AG04450 (cell line): ENCODE data around the gene PRKCH. TPM values are rescaled to one million over a fixed set of nuclear protein-coding genes. Genes with fewer than 3 reads are reported as not detected.

Experiments used
- CTCF ChIA-PET: fragments of 300-600, 350-600 bp; formaldehyde crosslinking; extraction: SDS; loops from one replicate; lab custom pipeline; 2022; ENCODE audit warnings: antibody characterized with exemption, inconsistent platforms; lab: Charles Lee
- POLR2A ChIA-PET: fragments of 350-600 bp; formaldehyde crosslinking; extraction: SDS; loops from one replicate; lab custom pipeline; 2021; ENCODE audit warnings: antibody characterized with exemption, inconsistent platforms; lab: Yijun Ruan, JAX
- DNase-seq: peaks from one replicate; pipeline ENCODE4 v3.0.0-alpha.2; 2011; ENCODE audit warnings: low read depth, low spot score
- H3K27ac ChIP-seq: one replicate; pipeline ENCODE4 v1.5.1; 2012; ENCODE audit warnings: low read depth, low read length, control low read depth
- H3K27me3 ChIP-seq: one replicate; pipeline ENCODE4 v1.6.0; 2012; ENCODE audit warnings: low read length; ENCODE audit not compliant: control insufficient read depth, insufficient read depth
- H3K4me3 ChIP-seq: 2 replicates; pipeline ENCODE4 v1.5.1; 2011; ENCODE audit warnings: mild to moderate bottlenecking, low read depth, low read length, control low read depth
- H3K9me3 ChIP-seq: 2 replicates; pipeline ENCODE4 v1.5.1; 2012; ENCODE audit warnings: low read length; ENCODE audit not compliant: control insufficient read depth, insufficient read depth
- polyA plus RNA-seq: library from polyadenylated mRNA; depleted of rRNA; stranded (reverse); fragments of >200 nt; gene quantifications from 2 replicates; pipeline ENCODE4 v1.2.3, GENCODE V29; 2011
- TF ChIP-seq, protein P1 (sequence below): IDR thresholded peaks from 2 replicates; pipeline ENCODE4 v1.5.1; 2011; ENCODE audit warnings: low read depth, low read length, control low read depth, inconsistent platforms

PRKCH gene
- polyA plus RNA-seq, 1 experiment: 1.6 TPM

DNA sequence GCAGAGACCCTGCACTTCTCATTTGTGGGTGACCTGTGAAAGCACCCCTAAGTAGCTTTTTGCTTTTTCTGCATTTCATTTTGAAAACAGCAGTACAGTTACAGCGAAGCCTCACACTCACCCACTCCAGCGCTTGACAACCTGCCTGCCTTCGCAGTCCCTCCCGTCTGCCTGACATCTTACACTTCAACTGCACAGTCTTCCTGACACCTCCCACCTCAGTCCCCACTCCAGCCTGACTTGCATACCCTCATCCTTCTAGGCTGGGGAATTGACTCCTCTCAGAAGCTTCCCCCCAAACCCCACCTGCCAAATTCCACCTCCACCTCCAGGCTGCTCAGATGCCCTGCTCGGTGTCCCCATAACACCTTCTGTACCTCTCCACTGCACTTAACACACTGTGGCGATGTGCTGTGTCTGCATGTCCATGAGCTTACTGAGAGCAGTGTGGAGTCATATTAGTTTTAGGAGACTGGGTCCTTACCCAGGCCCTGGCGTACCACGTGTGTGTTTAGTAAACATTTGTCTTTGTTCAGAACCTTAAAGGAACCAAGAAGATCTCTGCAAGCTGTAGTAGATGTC, 159.4 kb downstream of the PRKCH start:
- ChIA-PET POLR2A (no interaction called here), CTCF (no interaction called here)
- no peak for DNase-seq

DNA sequence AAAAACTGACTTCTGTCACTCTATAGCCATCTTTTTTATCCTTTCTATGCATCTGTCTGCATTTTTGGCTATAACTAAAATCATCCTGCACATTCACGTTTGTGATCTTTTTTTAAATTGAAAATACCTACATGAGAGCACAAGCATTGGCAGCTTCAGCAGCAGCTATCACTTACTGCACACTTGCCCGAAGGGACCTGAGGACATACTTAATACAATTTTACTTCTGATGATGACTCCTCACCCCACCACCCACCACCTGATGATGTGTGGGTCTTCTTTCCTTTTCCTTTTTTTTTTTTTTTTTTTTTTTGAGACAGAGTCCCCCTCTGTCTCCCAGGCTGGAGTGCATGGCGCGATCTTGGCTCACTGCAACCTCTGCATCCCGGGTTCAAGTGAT, 160.3 kb downstream of the PRKCH start:
- POLR2A ChIA-PET: no interaction called here
- TF ChIP-seq, protein P1, sequence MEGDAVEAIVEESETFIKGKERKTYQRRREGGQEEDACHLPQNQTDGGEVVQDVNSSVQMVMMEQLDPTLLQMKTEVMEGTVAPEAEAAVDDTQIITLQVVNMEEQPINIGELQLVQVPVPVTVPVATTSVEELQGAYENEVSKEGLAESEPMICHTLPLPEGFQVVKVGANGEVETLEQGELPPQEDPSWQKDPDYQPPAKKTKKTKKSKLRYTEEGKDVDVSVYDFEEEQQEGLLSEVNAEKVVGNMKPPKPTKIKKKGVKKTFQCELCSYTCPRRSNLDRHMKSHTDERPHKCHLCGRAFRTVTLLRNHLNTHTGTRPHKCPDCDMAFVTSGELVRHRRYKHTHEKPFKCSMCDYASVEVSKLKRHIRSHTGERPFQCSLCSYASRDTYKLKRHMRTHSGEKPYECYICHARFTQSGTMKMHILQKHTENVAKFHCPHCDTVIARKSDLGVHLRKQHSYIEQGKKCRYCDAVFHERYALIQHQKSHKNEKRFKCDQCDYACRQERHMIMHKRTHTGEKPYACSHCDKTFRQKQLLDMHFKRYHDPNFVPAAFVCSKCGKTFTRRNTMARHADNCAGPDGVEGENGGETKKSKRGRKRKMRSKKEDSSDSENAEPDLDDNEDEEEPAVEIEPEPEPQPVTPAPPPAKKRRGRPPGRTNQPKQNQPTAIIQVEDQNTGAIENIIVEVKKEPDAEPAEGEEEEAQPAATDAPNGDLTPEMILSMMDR: no peak
- CTCF ChIA-PET: no interaction called here

More for the DNA sequence above, 159.4 kb downstream of the PRKCH start:
- H3K9me3 ChIP-seq: no peaks in the 10 kb centered on the region; the same call in 1 of the 2 replicates
- no peak overlapping the region for H3K4me3 ChIP-seq
- no peaks in the 10 kb centered on the region for H3K27me3 ChIP-seq
- no peak overlapping the region for H3K27ac ChIP-seq
- TF ChIP-seq, protein P1: no peak

DNA sequence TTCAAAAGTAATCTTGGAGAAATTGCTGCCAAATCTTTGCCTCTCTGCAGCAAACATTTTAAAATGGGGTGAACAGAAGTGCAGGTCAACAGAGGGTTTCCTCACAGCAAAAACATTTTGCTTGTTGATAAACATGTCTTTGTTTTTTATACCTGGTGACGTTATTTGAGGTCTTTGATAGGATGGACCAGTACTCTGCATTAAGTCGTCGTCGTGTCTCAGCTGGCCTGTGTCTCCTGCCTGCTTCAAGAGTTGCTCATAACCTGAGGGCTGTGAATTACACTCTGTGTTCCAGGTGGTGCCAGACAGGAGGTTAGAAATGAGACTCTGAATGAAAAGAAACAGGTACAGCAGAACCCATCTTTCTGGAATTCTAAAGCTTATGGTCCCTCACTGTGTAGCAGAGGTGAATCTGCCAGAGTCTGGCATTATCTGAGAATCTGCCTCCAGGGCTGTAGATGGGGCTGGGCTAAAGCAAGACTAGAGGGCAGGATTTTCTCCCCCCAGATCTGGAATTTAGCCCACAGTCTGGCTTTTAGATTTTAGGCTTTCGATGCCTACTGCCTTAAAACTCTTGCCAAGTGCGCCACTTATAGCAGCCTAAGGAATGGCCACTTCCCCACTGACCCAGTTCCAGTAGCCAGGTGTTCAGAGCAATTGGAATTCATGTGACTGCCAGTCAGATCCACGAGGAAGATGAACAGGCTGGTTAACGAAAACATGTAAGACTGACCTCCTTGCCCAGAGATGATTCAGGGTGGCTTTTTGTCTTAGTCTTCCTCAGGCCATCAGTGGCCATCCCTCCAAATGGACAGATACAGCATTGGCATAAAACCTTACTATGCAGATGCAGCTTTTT, 161.2 kb downstream of the PRKCH start:
- ChIA-PET CTCF (interaction anchor here (1.2 kb wide), 1 partner anchor 246 kb away, joined by 3 read pairs; no protein-coding TSS in a partner anchor), POLR2A (interaction anchor here (0.6 kb wide), 1 partner anchor 9 kb away, joined by 3 read pairs; no protein-coding TSS in a partner anchor)
- TF ChIP-seq, protein P1: no peak
- Histone ChIP-seq H3K27ac (no peak overlapping the region), H3K9me3 (no peaks in the 10 kb centered on the region; the same call in 1 of the 2 replicates), H3K4me3 (no peak overlapping the region), H3K27me3 (no peaks in the 10 kb centered on the region)
- no peak for DNase-seq

More for the DNA sequence above, 160.3 kb downstream of the PRKCH start:
- no peak for DNase-seq
- Histone ChIP-seq H3K27ac (no peak overlapping the region), H3K27me3 (no peaks in the 10 kb centered on the region), H3K9me3 (no peaks in the 10 kb centered on the region; the same call in 1 of the 2 replicates), H3K4me3 (no peak overlapping the region)

DNA sequence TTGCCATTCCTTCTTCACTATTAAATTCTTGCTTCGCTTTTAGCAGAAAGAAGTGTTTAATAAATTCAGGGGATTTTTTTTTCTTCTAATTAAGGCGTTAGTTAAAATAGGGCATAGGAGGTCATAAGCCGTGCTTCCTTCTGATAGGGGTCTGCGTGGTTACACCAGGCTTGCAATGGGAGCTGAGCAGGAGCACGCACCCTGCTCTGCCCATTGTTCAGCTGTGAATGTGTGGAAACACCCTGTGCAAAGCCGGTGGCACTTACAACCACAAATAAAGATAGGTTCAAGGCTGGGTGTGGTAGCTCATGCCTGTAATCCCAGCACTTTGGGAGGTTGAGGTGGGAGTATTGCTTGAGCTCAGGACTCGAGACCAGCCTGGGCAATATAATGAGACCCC, 162.1 kb downstream of the PRKCH start:
- CTCF ChIA-PET: interaction anchor here (1.2 kb wide), 1 partner anchor 246 kb away, joined by 3 read pairs; no protein-coding TSS in a partner anchor
- Histone ChIP-seq H3K27ac (no peak overlapping the region), H3K4me3 (no peak overlapping the region), H3K27me3 (no peaks in the 10 kb centered on the region), H3K9me3 (no peaks in the 10 kb centered on the region)
- DNase-seq: no peak
- POLR2A ChIA-PET: no interaction called here
- TF ChIP-seq, protein P1: no peak

GRCh38 chr14:61484031-61484430, 162.7 kb downstream of the PRKCH start:
- POLR2A ChIA-PET: no interaction called here
- TF ChIP-seq, protein P1: no peak
- no peak overlapping the region for H3K4me3 ChIP-seq
- CTCF ChIA-PET: no interaction called here
- H3K9me3 ChIP-seq: no peaks in the 10 kb centered on the region
- DNase-seq: no peak
- no peaks in the 10 kb centered on the region for H3K27me3 ChIP-seq
- no peak overlapping the region for H3K27ac ChIP-seq
